Measurements from ENCODE around the gene PEX7. TPM values are rescaled to one million over a fixed set of nuclear protein-coding genes. Genes with fewer than 3 reads are reported as not detected.
"Not testable (repeated sequence)": the region's sequence is repeated elsewhere in the genome, so short reads cannot be mapped to it uniquely, and the experiment has no call there.

Gene PEX7
- polyA plus RNA-seq, 1 experiment: 8.9 TPM

DNA sequence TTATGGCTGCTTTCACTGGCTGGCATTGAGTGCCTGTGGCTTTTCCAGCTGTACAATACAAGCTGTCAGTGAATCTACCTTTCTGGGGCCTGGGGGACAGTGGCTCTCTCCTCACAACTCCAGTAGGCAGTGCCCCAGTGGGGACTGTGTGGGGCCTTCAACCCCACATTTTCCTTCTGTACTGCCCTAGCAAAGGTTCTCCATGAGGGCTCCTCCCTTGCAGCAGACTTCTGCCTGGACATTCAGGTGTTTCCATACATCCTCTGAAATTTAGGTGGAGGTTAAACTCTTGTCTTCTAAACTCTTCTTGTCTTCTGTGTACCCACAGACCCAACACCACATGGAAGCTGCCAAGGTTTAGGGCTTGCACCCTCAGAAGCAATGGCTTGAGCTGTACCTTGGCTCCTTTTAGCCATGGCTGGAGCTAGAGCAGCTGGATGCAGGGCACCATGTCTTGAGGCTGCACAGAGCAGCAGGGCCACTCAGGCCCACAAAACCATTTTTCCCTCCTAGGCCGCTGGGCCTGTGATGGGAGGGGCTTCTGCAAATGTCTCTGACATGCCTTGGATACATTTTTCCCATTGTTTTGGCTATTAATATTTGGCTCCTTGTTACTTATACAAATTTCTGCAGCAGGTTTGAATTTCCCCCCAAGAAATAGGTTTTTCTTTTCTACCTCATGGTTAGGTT is 9.6 kb downstream of the PEX7 start:
- Histone ChIP-seq H3K27me3 (ENCODE audit: control insufficient read depth, insufficient read depth, low read length) (no peaks in the 10 kb centered on the region), H3K9me3 (ENCODE audit: control insufficient read depth, insufficient read depth, low read length) (peaks cover 9% of the 10 kb centered on the region), H3K4me3 (ENCODE audit: low read depth, low read length) (no peak overlapping the region), H3K27ac (ENCODE audit: low read depth, low read length) (no peak overlapping the region)
- POLR2A ChIA-PET: no interaction called here
- CTCF ChIA-PET: interaction anchor here (1.0 to 1.3 kb wide), 2 partner anchors 11 to 13 kb away, joined by 3 to 4 read pairs; no protein-coding TSS in a partner anchor
- DNase-seq (ENCODE audit: low read depth, low spot score): no peak
- TF ChIP-seq, protein P1, sequence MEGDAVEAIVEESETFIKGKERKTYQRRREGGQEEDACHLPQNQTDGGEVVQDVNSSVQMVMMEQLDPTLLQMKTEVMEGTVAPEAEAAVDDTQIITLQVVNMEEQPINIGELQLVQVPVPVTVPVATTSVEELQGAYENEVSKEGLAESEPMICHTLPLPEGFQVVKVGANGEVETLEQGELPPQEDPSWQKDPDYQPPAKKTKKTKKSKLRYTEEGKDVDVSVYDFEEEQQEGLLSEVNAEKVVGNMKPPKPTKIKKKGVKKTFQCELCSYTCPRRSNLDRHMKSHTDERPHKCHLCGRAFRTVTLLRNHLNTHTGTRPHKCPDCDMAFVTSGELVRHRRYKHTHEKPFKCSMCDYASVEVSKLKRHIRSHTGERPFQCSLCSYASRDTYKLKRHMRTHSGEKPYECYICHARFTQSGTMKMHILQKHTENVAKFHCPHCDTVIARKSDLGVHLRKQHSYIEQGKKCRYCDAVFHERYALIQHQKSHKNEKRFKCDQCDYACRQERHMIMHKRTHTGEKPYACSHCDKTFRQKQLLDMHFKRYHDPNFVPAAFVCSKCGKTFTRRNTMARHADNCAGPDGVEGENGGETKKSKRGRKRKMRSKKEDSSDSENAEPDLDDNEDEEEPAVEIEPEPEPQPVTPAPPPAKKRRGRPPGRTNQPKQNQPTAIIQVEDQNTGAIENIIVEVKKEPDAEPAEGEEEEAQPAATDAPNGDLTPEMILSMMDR (IDR thresholded peaks at IDR 0.05; ENCODE audit: low read depth, low read length): no peak

DNA sequence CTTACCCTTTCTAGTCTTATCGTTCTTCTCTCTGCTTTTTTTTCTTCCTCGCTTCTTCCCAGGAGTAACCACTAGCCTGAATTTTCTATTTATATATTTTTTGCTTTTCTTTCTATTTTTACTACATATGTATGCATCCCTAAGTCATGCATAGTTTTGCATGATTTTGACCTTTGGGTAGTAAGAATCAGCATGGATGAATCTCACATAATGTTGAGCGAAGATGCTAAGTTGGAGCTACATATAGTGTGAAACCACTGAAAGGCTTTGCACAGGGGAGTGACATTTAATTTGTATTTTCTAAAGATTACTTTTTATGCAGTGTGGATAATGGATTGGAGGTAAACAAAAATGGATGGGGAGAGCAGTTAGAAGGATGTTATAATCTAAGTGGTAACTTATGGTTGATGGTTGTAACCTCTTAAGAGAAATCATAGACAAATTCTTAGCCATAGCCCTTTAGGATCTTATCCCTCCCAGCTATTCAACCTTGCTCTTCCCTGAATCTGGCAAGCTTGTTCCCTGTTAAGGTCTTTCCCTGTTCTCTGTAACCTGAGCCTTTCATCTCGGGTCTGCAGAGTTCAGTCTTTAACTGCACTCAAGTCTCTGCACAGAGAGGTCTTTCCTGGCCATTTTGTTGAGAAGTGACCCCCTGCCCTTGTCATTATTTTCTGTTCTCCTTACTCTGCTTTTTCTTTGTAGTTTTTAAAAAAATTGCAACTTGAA is 18.0 kb downstream of the PEX7 start:
- CTCF ChIA-PET: interaction anchor here (0.9 to 1.9 kb wide), 3 partner anchors 11 to 173 kb away, joined by 3 to 10 read pairs (median 3); no protein-coding TSS in a partner anchor
- Histone ChIP-seq H3K4me3 (ENCODE audit: low read depth, low read length) (no peak overlapping the region), H3K9me3 (ENCODE audit: control insufficient read depth, insufficient read depth, low read length) (no peaks in the 10 kb centered on the region), H3K27ac (ENCODE audit: low read depth, low read length) (no peak overlapping the region), H3K27me3 (ENCODE audit: control insufficient read depth, insufficient read depth, low read length) (no peaks in the 10 kb centered on the region)
- TF ChIP-seq, protein P1 (IDR thresholded peaks at IDR 0.05; ENCODE audit: low read depth, low read length): no peak
- POLR2A ChIA-PET: no interaction called here
- DNase-seq (ENCODE audit: low read depth, low spot score): no peak

DNA sequence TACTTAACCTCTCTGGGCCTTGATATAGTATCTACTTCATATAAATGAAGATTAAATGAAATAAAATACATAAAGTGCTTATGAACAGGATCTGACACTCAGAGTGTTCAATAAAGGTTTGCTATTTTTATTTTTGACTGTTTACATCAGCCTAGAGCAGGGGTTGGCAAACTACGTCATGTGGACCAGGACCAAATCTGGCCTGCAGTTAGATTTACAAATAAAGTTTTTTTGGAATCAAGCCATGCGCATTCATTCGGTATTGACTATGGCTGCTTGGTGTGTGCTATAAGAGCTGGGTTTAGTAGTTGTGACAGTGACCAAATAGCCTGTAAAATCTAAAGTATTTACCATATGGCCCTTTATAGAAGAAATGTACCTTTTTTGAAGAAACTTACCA is 20.8 kb downstream of the PEX7 start:
- TF ChIP-seq, protein P1 (IDR thresholded peaks at IDR 0.05; ENCODE audit: low read depth, low read length): no peak
- H3K4me3 ChIP-seq (ENCODE audit: low read depth, low read length): no peak overlapping the region
- POLR2A ChIA-PET: no interaction called here
- no peaks in the 10 kb centered on the region for H3K27me3 ChIP-seq (ENCODE audit: control insufficient read depth, insufficient read depth, low read length)
- H3K9me3 ChIP-seq (ENCODE audit: control insufficient read depth, insufficient read depth, low read length): no peaks in the 10 kb centered on the region
- no peak for DNase-seq (ENCODE audit: low read depth, low spot score)
- CTCF ChIA-PET: interaction anchor here (0.9 to 3.1 kb wide), 6 partner anchors 12 to 251 kb away, joined by 3 to 27 read pairs (median 6); no protein-coding TSS in a partner anchor
- H3K27ac ChIP-seq (ENCODE audit: low read depth, low read length): no peak overlapping the region

DNA sequence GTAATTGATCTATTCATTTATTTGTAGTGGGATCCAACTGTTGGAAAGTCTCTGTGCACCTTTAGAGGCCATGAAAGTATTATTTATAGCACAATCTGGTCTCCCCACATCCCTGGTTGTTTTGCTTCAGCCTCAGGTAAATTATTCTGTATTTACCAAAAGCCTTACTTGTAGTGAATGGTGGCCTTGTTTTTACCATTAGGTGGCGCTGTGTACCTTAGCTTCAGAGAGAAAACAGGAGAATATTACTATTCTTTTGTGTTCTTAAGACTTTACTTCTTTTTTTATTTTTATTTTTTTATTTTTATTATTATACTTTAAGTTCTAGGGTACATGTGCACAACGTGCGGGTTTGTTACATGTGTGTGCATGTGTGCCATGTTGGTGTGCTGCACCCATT is 23.7 kb downstream of the PEX7 start:
- CTCF ChIA-PET: interaction anchor here (0.6 to 3.1 kb wide), 20 partner anchors 8 to 469 kb away, joined by 3 to 27 read pairs (median 7); partner anchors contain the start of gene SLC35D3
- POLR2A ChIA-PET: no interaction called here

DNA sequence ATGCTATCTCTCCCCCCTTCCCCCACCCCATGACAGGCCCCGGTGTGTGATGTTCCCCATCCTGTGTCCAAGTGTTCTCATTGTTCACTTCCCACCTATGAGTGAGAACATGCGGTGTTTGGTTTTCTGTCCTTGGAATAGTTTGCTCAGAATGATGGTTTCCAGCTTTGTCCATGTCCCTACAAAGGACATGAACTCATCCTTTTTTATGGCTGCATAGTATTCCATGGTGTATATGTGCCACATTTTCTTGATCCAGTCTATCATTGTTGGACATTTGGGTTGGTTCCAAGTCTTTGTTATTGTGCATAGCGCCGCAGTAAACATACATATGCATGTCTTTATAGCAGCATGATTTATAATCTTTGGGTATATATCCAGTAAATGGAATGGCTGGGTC is 24.1 kb downstream of the PEX7 start:
- CTCF ChIA-PET: interaction anchor here (0.6 to 2.0 kb wide), 8 partner anchors 13 to 49 kb away, joined by 3 to 13 read pairs (median 7); no protein-coding TSS in a partner anchor
- H3K27me3 ChIP-seq (ENCODE audit: control insufficient read depth, insufficient read depth, low read length); DNase-seq (ENCODE audit: low read depth, low spot score); H3K4me3 ChIP-seq (ENCODE audit: low read depth, low read length); H3K27ac ChIP-seq (ENCODE audit: low read depth, low read length); POLR2A ChIA-PET; H3K9me3 ChIP-seq (ENCODE audit: control insufficient read depth, insufficient read depth, low read length): not testable (repeated sequence)

More for the DNA sequence above, 23.7 kb downstream of the PEX7 start:
- Histone ChIP-seq H3K4me3 (ENCODE audit: low read depth, low read length) (no peak overlapping the region), H3K9me3 (ENCODE audit: control insufficient read depth, insufficient read depth, low read length) (no peaks in the 10 kb centered on the region), H3K27ac (ENCODE audit: low read depth, low read length) (no peak overlapping the region), H3K27me3 (ENCODE audit: control insufficient read depth, insufficient read depth, low read length) (no peaks in the 10 kb centered on the region)
- peak; percentile 39 for DNase-seq (ENCODE audit: low read depth, low spot score)
- TF ChIP-seq, protein P1 (IDR thresholded peaks at IDR 0.05; ENCODE audit: low read depth, low read length): peak; percentile 81

DNA sequence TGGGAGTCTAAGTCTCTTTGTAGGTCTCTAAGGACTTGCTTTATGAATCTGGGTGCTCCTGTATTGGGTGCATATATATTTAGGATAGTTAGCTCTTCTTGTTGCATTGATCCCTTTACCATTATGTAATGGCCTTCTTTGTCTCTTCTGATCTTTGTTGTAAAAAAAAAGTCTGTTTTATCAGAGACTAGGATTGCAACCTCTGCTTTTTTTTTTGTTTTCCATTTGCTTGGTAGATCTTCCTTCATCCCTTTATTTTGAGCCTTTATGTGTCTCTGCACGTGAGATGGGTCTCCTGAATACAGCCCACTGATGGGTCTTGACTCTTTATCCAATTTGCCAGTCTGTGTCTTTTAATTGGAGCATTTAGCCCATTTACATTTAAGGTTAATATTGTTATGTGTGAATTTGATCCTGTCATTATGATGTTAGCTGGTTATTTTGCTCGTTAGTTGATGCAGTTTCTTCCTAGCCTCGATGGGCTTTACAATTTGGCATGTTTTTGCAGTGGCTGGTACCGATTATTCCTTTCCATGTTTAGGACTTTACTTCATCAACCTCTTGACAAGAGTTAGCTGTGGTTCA is 27.7 kb downstream of the PEX7 start:
- CTCF ChIA-PET; H3K27me3 ChIP-seq (ENCODE audit: control insufficient read depth, insufficient read depth, low read length); H3K9me3 ChIP-seq (ENCODE audit: control insufficient read depth, insufficient read depth, low read length); H3K4me3 ChIP-seq (ENCODE audit: low read depth, low read length); DNase-seq (ENCODE audit: low read depth, low spot score); POLR2A ChIA-PET; H3K27ac ChIP-seq (ENCODE audit: low read depth, low read length): not testable (repeated sequence)
